ENCODE data around the gene MSTO1.
"Not testable (repeated sequence)": the region's sequence is repeated elsewhere in the genome, so short reads cannot be mapped to it uniquely, and the experiment has no call there.

DNA sequence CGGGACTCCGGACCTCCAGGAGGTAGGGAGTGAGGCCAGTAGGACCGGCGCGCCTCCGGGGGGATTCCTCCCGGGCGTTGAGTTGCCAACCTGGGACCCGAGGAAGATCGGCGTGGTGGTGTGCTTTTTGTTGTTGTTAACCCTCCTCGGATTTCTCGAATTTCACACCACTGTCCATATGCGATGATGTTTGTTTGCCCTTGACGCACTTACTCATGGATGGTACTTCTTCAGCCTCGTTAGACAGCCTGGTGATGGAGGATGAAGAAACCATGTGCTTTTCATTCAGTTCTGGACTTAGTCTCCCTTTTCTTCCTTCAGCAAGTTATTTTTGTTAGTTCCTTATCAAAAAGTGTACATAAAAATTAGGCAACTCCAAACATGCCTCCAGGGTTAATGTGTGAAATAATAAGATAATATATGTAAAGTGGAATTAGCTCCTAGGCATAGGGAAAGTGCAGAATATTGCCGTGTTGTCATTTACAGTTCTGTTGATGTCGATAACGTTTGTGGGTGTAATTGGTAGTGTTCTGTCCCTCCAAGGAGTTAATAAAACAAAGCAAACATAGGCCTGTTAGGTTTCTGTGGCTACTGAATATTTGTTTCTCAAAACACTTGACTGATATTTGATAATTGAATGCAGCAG, 46.5 kb upstream of the MSTO1 start:
- TF ChIP-seq EP300, POLR2A, POLR2AphosphoS5 (IDR thresholded peaks at IDR 0.05): not testable (repeated sequence)
- TF ChIP-seq, protein P1, sequence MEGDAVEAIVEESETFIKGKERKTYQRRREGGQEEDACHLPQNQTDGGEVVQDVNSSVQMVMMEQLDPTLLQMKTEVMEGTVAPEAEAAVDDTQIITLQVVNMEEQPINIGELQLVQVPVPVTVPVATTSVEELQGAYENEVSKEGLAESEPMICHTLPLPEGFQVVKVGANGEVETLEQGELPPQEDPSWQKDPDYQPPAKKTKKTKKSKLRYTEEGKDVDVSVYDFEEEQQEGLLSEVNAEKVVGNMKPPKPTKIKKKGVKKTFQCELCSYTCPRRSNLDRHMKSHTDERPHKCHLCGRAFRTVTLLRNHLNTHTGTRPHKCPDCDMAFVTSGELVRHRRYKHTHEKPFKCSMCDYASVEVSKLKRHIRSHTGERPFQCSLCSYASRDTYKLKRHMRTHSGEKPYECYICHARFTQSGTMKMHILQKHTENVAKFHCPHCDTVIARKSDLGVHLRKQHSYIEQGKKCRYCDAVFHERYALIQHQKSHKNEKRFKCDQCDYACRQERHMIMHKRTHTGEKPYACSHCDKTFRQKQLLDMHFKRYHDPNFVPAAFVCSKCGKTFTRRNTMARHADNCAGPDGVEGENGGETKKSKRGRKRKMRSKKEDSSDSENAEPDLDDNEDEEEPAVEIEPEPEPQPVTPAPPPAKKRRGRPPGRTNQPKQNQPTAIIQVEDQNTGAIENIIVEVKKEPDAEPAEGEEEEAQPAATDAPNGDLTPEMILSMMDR (IDR thresholded peaks at IDR 0.05): not testable (repeated sequence)

Measured in suprapubic skin (tissue), 4 donors.